Kidney (tissue), 14 donors: Measurements from ENCODE around the gene FMNL2. TPM values are rescaled to one million over a fixed set of nuclear protein-coding genes. Genes with fewer than 3 reads are reported as not detected.

ENCODE experiments used
- DNase-seq, 5 donors: peaks; one replicate each; pipeline ENCODE4 v3.0.0-alpha.2; 2013 to 2020
- FAIRE-seq: peaks from 2 replicates; lab custom pipeline; 2012; peaks lifted over from hg19 to GRCh38; lab: Jason Lieb, UNC
- H3K27ac ChIP-seq, 2 donors: one replicate each; pipeline ENCODE4 v1.7.0; 2013; ENCODE audit warnings: low read depth in 2 of 2, low read length in 2 of 2, inconsistent platforms in 1 of 2
- H3K27me3 ChIP-seq: one replicate; pipeline ENCODE4 v1.7.1; 2013; ENCODE audit warnings: low read length, inconsistent platforms; ENCODE audit not compliant: control insufficient read depth, insufficient read depth
- H3K36me3 ChIP-seq, 3 donors: one replicate each; pipeline versions ENCODE4 v1.7.0 to v1.7.1; 2013; ENCODE audit warnings: low read length in 3 of 3, control low read depth in 1 of 3, inconsistent platforms in 1 of 3; ENCODE audit not compliant: insufficient read depth in 3 of 3, control insufficient read depth in 2 of 3
- H3K4me1 ChIP-seq, 3 donors: one replicate each; pipeline versions ENCODE4 v1.7.0 to v1.7.1; 2013; ENCODE audit warnings: low read length in 3 of 3, inconsistent platforms in 1 of 3, low read depth in 1 of 3; ENCODE audit not compliant: control insufficient read depth in 2 of 3, insufficient read depth in 2 of 3
- H3K4me3 ChIP-seq, 3 donors: one replicate each; pipeline versions ENCODE4 v1.7.0 to v1.8.1; 2013; ENCODE audit warnings: low read length in 3 of 3, control low read depth in 1 of 3, inconsistent platforms in 1 of 3
- H3K9ac ChIP-seq, 3 donors: one replicate each; pipeline versions ENCODE4 v1.7.0 to v1.7.1; 2013; ENCODE audit warnings: low read length in 3 of 3, control low read depth in 1 of 3, inconsistent platforms in 1 of 3
- H3K9me3 ChIP-seq, 3 donors: one replicate each; pipeline versions ENCODE4 v1.7.0 to v1.7.1; 2013; ENCODE audit warnings: low read length in 3 of 3, control low read depth in 1 of 3, inconsistent platforms in 1 of 3; ENCODE audit not compliant: control insufficient read depth in 2 of 3, insufficient read depth in 1 of 3
- CTCF ChIP-seq: IDR thresholded peaks from 3 replicates; pipeline ENCODE4 v1.5.1; 2012; ENCODE audit warnings: mild to moderate bottlenecking, moderate library complexity, borderline replicate concordance; ENCODE audit not compliant: insufficient read depth; ENCODE audit errors: extremely low read depth
- intact Hi-C: fragments of 100-400 bp; cut with DNase I; formaldehyde crosslinking; loops from one replicate; pipeline ENCODE4 v1.11.1; 2022
- polyA plus RNA-seq: library from polyadenylated mRNA; stranded (reverse); fragments of 350-450 nt; fragmentation: Illumina TruSeq; extraction: RNeasy Lipid Tissue Mini Kit (QIAGEN cat#74804); gene quantifications from one replicate; pipeline ENCODE4 v1.2.3, GENCODE V29; 2014; ENCODE audit warnings: low read depth, low replicate concordance; ENCODE audit not compliant: insufficient read depth
- total RNA-seq: library from RNA; stranded (reverse); fragmentation: NEBNext Ultra II Directional; extraction: Animal tissue kit (Norgen Biotek cat#: 25700); gene quantifications from one replicate; pipeline ENCODE4 v1.2.1, GENCODE V29; 2021
- donor health status: control.
- donor health status: control.
- donor health status: control.
- donor health status: control.
- donor health status: control.
- donor health status: DM: yes; HTN: yes; CAD: no.
- donor health status: Normal renal cell carcinoma (clear cell type).

Gene FMNL2
- total and polyA plus RNA-seq, 2 donors from 2014 or later: 10.7 to 39.1 TPM

DNA sequence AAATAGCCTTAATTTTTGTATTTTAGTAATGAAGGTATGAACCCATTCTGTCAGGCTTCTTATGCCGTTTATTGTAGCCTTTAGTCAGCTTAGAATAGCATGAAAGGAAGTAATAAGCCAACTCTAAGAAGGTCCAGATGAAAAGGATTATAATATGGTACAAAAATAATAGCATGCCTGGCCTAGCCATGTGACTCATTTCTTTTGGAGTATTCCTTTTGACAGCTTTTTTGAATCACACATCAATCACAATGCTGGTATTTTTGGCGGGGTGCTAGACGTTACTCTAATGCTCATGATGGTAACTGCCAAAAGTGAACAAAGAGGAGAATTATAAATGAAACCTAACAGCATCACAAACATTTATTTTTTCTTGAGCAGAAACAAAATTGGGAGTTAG lies 19.9 kb downstream of the FMNL2 start:
- intact Hi-C loops: no loop called here
- no peak overlapping the region for H3K27ac ChIP-seq

GRCh38 chr2:152355409-152355831 lies 20.4 kb downstream of the FMNL2 start:
- Histone ChIP-seq H3K9me3 (no peaks in the 10 kb centered on the region), H3K36me3 (no peaks in the 10 kb centered on the region), H3K9ac (no peak overlapping the region), H3K4me3 (no peak overlapping the region), H3K4me1 (no peaks in the 10 kb centered on the region), H3K27ac (no peak overlapping the region), H3K27me3 (no peaks in the 10 kb centered on the region)
- FAIRE-seq: no peak
- no peak for TF ChIP-seq CTCF
- DNase-seq: no peak
- intact Hi-C loops: no loop called here

More for the DNA sequence above, 19.9 kb downstream of the FMNL2 start:
- no peak for TF ChIP-seq CTCF
- DNase-seq: no peak
- H3K4me1 ChIP-seq: no peaks in the 10 kb centered on the region
- no peaks in the 10 kb centered on the region for H3K36me3 ChIP-seq
- FAIRE-seq: no peak
- no peak overlapping the region for H3K9ac ChIP-seq
- H3K9me3 ChIP-seq: no peaks in the 10 kb centered on the region
- H3K27me3 ChIP-seq: no peaks in the 10 kb centered on the region
- no peak overlapping the region for H3K4me3 ChIP-seq

DNA sequence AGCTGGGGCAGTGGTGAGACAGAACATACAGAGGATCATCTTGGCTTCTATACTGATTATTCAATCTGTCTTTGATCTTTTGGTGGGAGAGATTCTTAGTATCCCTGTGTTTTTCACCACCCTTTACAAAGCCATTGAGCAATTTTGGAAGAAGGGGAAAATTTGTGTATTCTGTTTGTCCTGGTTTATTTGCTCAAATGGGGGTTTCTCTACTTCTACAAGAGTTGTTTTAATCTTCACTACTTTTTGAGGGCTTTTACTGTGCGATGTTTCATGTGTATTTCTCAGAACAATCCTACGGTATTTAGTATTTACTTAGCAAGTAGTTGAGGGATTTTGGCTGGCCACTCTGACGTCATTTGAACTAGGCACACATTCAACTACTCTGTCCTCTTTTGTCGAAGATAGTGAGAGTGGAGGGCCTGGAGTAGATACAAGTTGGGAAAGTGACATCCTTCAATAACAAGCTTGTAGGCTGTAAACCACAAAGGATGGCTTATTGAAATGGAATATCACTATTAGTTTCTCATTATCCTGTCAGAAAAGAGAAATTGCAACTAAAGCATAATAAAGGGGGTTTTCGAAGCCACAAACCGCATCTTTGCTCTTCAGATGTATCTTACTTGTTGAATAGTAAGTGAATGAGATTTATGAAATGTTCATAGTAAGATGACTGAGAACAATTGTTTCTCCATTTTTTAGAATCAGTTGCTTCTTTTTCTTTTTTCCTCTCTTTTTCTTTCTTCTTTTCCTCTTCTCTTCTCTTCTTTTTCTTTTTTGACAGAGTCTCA lies 24.8 kb downstream of the FMNL2 start:
- Histone ChIP-seq H3K9me3 (no peaks in the 10 kb centered on the region), H3K9ac (no peak overlapping the region), H3K4me1 (no peaks in the 10 kb centered on the region), H3K27me3 (no peaks in the 10 kb centered on the region), H3K27ac (no peak overlapping the region), H3K36me3 (no peaks in the 10 kb centered on the region), H3K4me3 (no peak overlapping the region)
- intact Hi-C loops: no loop called here
- DNase-seq (no peak), FAIRE-seq (no peak)
- TF ChIP-seq CTCF: no peak
